IMR-90 (cell line): ENCODE measurements around the gene WDTC1.

Experiments
- CEBPB ChIP-seq: IDR thresholded peaks from 2 replicates; pipeline ENCODE4 v1.6.1; 2012; ENCODE audit warnings: low read depth, low read length, improper control_type of control experiment
- CHD1 ChIP-seq: IDR thresholded peaks from 2 replicates; pipeline ENCODE4 v1.6.1; 2012; ENCODE audit warnings: low read depth, low read length, improper control_type of control experiment
- ELK1 ChIP-seq: fragments of 150-350 bp; IDR thresholded peaks from 2 replicates; pipeline ENCODE4 v1.6.1; 2016; ENCODE audit warnings: low read depth, mild to moderate bottlenecking, low read length, moderate library complexity, borderline replicate concordance
- MAZ ChIP-seq: IDR thresholded peaks from 2 replicates; pipeline ENCODE4 v1.6.1; 2012; ENCODE audit warnings: low read depth, mild to moderate bottlenecking, low read length, improper control_type of control experiment, moderate library complexity, borderline replicate concordance
- MXI1 ChIP-seq: IDR thresholded peaks from 2 replicates; pipeline ENCODE4 v1.6.1; 2012; ENCODE audit warnings: low read depth, mild to moderate bottlenecking, low read length, moderate library complexity, borderline replicate concordance
- POLR2A ChIP-seq: IDR thresholded peaks from 2 replicates; pipeline ENCODE4 v1.6.1; 2012; ENCODE audit warnings: mild to moderate bottlenecking, low read depth, low read length
- RAD21 ChIP-seq: IDR thresholded peaks from 2 replicates; pipeline ENCODE4 v1.6.1; 2012; ENCODE audit warnings: low read length, improper control_type of control experiment
- RCOR1 ChIP-seq: IDR thresholded peaks from 2 replicates; pipeline ENCODE4 v1.6.1; 2012; ENCODE audit warnings: mild to moderate bottlenecking, low read length, improper control_type of control experiment; ENCODE audit not compliant: insufficient replicate concordance
- SMC3 ChIP-seq: fragments of 150-350 bp; IDR thresholded peaks from 2 replicates; pipeline ENCODE4 v1.6.1; 2016; ENCODE audit warnings: low read depth, mild to moderate bottlenecking, antibody characterized with exemption, low read length, moderate library complexity
- USF2 ChIP-seq: fragments of 150-350 bp; IDR thresholded peaks from 2 replicates; pipeline ENCODE4 v1.6.1; 2017; ENCODE audit warnings: mild to moderate bottlenecking, antibody characterized with exemption, low read length, low read depth
- TF ChIP-seq, protein P1 (sequence below): conservative IDR thresholded peaks from 2 replicates; pipeline ENCODE4 v1.5.1; 2012; ENCODE audit warnings: mild to moderate bottlenecking, low read depth, low read length, improper control_type of control experiment

DNA sequence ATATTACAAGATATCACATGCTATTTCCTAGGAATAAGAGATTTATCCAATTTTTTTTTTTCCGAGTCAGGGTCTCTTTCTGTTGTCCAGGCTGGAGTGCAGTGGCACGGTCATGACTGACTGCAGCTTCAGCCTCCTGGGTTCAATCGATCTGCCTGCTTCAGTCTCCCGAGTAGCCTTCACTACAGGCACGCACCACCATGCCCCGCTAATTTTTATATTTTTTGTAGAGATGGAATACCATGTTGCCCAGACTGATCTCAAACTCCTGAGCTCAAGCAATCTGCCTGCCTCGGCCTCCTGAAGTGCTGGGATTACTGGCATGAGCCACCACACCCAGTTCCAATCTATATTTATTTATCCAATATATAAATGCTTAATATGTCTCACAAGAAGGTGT lies 18.0 kb upstream of the WDTC1 start:
- TF ChIP-seq CEBPB (no peak), RAD21 (no peak), POLR2A (no peak), RCOR1 (no peak), MXI1 (no peak), SMC3 (no peak), MAZ (no peak), ELK1 (no peak), CHD1 (no peak), USF2 (no peak)
- TF ChIP-seq, protein P1, sequence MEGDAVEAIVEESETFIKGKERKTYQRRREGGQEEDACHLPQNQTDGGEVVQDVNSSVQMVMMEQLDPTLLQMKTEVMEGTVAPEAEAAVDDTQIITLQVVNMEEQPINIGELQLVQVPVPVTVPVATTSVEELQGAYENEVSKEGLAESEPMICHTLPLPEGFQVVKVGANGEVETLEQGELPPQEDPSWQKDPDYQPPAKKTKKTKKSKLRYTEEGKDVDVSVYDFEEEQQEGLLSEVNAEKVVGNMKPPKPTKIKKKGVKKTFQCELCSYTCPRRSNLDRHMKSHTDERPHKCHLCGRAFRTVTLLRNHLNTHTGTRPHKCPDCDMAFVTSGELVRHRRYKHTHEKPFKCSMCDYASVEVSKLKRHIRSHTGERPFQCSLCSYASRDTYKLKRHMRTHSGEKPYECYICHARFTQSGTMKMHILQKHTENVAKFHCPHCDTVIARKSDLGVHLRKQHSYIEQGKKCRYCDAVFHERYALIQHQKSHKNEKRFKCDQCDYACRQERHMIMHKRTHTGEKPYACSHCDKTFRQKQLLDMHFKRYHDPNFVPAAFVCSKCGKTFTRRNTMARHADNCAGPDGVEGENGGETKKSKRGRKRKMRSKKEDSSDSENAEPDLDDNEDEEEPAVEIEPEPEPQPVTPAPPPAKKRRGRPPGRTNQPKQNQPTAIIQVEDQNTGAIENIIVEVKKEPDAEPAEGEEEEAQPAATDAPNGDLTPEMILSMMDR: no peak
